Liver (tissue), 9 donors: ENCODE data around the gene VWA3B. TPM values are rescaled to one million over a fixed set of nuclear protein-coding genes. Genes with fewer than 3 reads are reported as not detected.

Source experiments
- DNase-seq: peaks from one replicate; pipeline ENCODE4 v3.0.0-alpha.2; 2017; ENCODE audit warnings: low spot score
- H3K27ac ChIP-seq, 2 donors: one replicate each; pipeline ENCODE4 v1.7.0; 2013; ENCODE audit warnings: inconsistent platforms in 2 of 2, low read length in 2 of 2, control low read depth in 1 of 2, low read depth in 1 of 2, mild to moderate bottlenecking in 1 of 2
- H3K27me3 ChIP-seq, 4 donors: one replicate each; pipeline versions ENCODE4 v1.6.1 to v1.7.0; 2013; ENCODE audit warnings: low read length in 3 of 4, inconsistent platforms in 1 of 4, mild to moderate bottlenecking in 1 of 4, moderate library complexity in 1 of 4; ENCODE audit not compliant: control insufficient read depth in 4 of 4, insufficient read depth in 4 of 4
- H3K36me3 ChIP-seq, 4 donors: one replicate each; pipeline versions ENCODE4 v1.6.1 to v1.7.0; 2013; ENCODE audit warnings: low read length in 3 of 4, mild to moderate bottlenecking in 3 of 4, low read depth in 1 of 4, moderate library complexity in 1 of 4; ENCODE audit not compliant: control insufficient read depth in 4 of 4, insufficient read depth in 3 of 4
- H3K4me1 ChIP-seq, 4 donors: one replicate each; pipeline versions ENCODE4 v1.6.1 to v1.7.0; 2013; ENCODE audit warnings: low read length in 3 of 4, mild to moderate bottlenecking in 3 of 4, moderate library complexity in 1 of 4; ENCODE audit not compliant: control insufficient read depth in 4 of 4, insufficient read depth in 4 of 4
- H3K4me3 ChIP-seq, 3 donors: one replicate each; pipeline versions ENCODE4 v1.6.1 to v1.7.0; 2013; ENCODE audit warnings: low read length in 3 of 3, control low read depth in 1 of 3, low read depth in 1 of 3, mild to moderate bottlenecking in 1 of 3
- H3K9ac ChIP-seq, 2 donors: one replicate each; pipeline ENCODE4 v1.7.0; 2013; ENCODE audit warnings: low read length in 2 of 2, mild to moderate bottlenecking in 2 of 2, moderate library complexity in 2 of 2, control low read depth in 1 of 2, low read depth in 1 of 2
- H3K9me3 ChIP-seq, 4 donors: one replicate each; pipeline versions ENCODE4 v1.6.1 to v1.7.0; 2013; ENCODE audit warnings: low read length in 3 of 4; ENCODE audit not compliant: control insufficient read depth in 4 of 4
- ATF3 ChIP-seq: IDR thresholded peaks from 2 replicates; pipeline ENCODE4 v1.6.1; 2016; ENCODE audit warnings: antibody characterized with exemption
- GABPA ChIP-seq, 2 donors: IDR thresholded peaks in 1 of 2; conservative IDR thresholded peaks in 1 of 2; 2 replicates each; pipeline ENCODE4 v1.6.1; 2016; ENCODE audit warnings: antibody characterized with exemption in 2 of 2, mild to moderate bottlenecking in 1 of 2, moderate library complexity in 1 of 2
- HNF4A ChIP-seq, 2 donors: conservative IDR thresholded peaks; 2 replicates each; pipeline ENCODE4 v1.6.1; 2016; ENCODE audit warnings: antibody characterized with exemption in 2 of 2, mild to moderate bottlenecking in 2 of 2
- HNF4G ChIP-seq: IDR thresholded peaks from 2 replicates; pipeline ENCODE4 v1.6.1; 2016; ENCODE audit warnings: antibody characterized with exemption
- JUND ChIP-seq, 2 donors: IDR thresholded peaks; 2 replicates each; pipeline ENCODE4 v1.6.1; 2016; ENCODE audit warnings: antibody characterized with exemption in 2 of 2
- MAX ChIP-seq: IDR thresholded peaks from 2 replicates; pipeline ENCODE4 v1.6.1; 2016; ENCODE audit warnings: antibody characterized with exemption
- NR2F2 ChIP-seq: IDR thresholded peaks from 2 replicates; pipeline ENCODE4 v1.6.1; 2016; ENCODE audit warnings: antibody characterized with exemption
- RXRA ChIP-seq, 2 donors: IDR thresholded peaks; 2 replicates each; pipeline ENCODE4 v1.6.1; 2017 to 2018; ENCODE audit warnings: antibody characterized with exemption in 2 of 2, mild to moderate bottlenecking in 1 of 2
- WGBS: extraction: QIAGEN DNeasy Blood & Tissue Kit; methylation state at CpG from one replicate; pipeline ENCODE4 v1.1.7; 2013; 5-methylcytosine and 5-hydroxymethylcytosine counted together
- polyA plus RNA-seq, 2 donors: library from polyadenylated mRNA; stranded (reverse) in 1 of 2; unstranded in 1 of 2; fragments of 200-250 nt in 1 of 2; fragments of >200 nt in 1 of 2; fragmentation: Nextera tagmentation in 1 of 2; extraction: Ambion mirVana in 1 of 2; gene quantifications; one replicate each; pipeline versions ENCODE4 v1.2.1 to v1.2.3, GENCODE V29; 2013 to 2015
- total RNA-seq, 2 donors: library from RNA; depleted of rRNA; stranded (reverse); fragments of >200 nt; gene quantifications; one replicate each; pipeline ENCODE4 v1.2.3, GENCODE V29; 2014
- TF ChIP-seq, protein P1 (sequence below): fragments of 150-350 bp; IDR thresholded peaks from 2 replicates; pipeline ENCODE4 v1.5.1; 2017; ENCODE audit warnings: improper control_type of control experiment, low read depth, low read length; ENCODE audit not compliant: missing input control
- TF ChIP-seq, protein P2 (sequence below): IDR thresholded peaks from 2 replicates; pipeline ENCODE4 v1.6.1; 2016; ENCODE audit warnings: antibody characterized with exemption, mild to moderate bottlenecking
- TF ChIP-seq, protein P3 (sequence below): IDR thresholded peaks from 2 replicates; pipeline ENCODE4 v1.6.1; 2016; ENCODE audit warnings: antibody characterized with exemption
- donor health status: healthy.
- donor health status: healthy.
- donor health status: healthy.
- donor health status: healthy.
- donor health status: healthy.

VWA3B gene
- total and polyA plus RNA-seq, 4 donors = 0.08 TPM; not detected in 3

DNA sequence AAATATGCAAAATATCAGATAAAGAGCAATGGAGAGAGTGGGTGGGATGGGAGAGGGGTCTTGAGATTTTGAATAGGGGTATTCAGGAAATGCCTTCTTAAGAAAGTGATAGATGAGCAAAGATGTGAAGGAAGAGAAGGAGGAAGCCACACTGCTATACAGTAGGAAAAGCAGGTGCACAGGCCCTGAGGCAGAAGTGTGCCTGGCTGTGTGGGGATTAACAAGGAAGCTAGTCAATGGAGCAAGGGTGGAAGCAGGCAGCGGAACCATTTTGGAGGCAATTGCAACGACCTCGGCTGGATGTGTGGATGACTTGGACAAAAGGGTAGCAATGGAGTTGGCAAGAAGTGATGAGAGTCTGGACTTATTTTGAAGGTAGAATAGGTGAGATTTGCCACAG, 248.3 kb downstream of the VWA3B start:
- no peaks in the 10 kb centered on the region for H3K36me3 ChIP-seq
- 93% methylated on average over 3 of the region's 3 CpGs for WGBS
- no peak overlapping the region for H3K4me3 ChIP-seq
- TF ChIP-seq, protein P1, sequence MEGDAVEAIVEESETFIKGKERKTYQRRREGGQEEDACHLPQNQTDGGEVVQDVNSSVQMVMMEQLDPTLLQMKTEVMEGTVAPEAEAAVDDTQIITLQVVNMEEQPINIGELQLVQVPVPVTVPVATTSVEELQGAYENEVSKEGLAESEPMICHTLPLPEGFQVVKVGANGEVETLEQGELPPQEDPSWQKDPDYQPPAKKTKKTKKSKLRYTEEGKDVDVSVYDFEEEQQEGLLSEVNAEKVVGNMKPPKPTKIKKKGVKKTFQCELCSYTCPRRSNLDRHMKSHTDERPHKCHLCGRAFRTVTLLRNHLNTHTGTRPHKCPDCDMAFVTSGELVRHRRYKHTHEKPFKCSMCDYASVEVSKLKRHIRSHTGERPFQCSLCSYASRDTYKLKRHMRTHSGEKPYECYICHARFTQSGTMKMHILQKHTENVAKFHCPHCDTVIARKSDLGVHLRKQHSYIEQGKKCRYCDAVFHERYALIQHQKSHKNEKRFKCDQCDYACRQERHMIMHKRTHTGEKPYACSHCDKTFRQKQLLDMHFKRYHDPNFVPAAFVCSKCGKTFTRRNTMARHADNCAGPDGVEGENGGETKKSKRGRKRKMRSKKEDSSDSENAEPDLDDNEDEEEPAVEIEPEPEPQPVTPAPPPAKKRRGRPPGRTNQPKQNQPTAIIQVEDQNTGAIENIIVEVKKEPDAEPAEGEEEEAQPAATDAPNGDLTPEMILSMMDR = no peak
- no peak for TF ChIP-seq HNF4A (conservative IDR thresholded peaks at IDR 0.05)
- TF ChIP-seq, protein P2, sequence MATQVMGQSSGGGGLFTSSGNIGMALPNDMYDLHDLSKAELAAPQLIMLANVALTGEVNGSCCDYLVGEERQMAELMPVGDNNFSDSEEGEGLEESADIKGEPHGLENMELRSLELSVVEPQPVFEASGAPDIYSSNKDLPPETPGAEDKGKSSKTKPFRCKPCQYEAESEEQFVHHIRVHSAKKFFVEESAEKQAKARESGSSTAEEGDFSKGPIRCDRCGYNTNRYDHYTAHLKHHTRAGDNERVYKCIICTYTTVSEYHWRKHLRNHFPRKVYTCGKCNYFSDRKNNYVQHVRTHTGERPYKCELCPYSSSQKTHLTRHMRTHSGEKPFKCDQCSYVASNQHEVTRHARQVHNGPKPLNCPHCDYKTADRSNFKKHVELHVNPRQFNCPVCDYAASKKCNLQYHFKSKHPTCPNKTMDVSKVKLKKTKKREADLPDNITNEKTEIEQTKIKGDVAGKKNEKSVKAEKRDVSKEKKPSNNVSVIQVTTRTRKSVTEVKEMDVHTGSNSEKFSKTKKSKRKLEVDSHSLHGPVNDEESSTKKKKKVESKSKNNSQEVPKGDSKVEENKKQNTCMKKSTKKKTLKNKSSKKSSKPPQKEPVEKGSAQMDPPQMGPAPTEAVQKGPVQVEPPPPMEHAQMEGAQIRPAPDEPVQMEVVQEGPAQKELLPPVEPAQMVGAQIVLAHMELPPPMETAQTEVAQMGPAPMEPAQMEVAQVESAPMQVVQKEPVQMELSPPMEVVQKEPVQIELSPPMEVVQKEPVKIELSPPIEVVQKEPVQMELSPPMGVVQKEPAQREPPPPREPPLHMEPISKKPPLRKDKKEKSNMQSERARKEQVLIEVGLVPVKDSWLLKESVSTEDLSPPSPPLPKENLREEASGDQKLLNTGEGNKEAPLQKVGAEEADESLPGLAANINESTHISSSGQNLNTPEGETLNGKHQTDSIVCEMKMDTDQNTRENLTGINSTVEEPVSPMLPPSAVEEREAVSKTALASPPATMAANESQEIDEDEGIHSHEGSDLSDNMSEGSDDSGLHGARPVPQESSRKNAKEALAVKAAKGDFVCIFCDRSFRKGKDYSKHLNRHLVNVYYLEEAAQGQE = no peak
- TF ChIP-seq, protein P3, sequence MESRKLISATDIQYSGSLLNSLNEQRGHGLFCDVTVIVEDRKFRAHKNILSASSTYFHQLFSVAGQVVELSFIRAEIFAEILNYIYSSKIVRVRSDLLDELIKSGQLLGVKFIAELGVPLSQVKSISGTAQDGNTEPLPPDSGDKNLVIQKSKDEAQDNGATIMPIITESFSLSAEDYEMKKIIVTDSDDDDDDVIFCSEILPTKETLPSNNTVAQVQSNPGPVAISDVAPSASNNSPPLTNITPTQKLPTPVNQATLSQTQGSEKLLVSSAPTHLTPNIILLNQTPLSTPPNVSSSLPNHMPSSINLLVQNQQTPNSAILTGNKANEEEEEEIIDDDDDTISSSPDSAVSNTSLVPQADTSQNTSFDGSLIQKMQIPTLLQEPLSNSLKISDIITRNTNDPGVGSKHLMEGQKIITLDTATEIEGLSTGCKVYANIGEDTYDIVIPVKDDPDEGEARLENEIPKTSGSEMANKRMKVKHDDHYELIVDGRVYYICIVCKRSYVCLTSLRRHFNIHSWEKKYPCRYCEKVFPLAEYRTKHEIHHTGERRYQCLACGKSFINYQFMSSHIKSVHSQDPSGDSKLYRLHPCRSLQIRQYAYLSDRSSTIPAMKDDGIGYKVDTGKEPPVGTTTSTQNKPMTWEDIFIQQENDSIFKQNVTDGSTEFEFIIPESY = no peak
- TF ChIP-seq NR2F2 = no peak
- TF ChIP-seq JUND (IDR thresholded peaks at IDR 0.05) = no peak
- no peak for TF ChIP-seq HNF4G
- no peak for TF ChIP-seq RXRA (IDR thresholded peaks at IDR 0.05)
- no peak for TF ChIP-seq GABPA (IDR thresholded peaks at IDR 0.05 in 1 of 2, conservative IDR thresholded peaks at IDR 0.05 in 1 of 2)
- TF ChIP-seq MAX = no peak
- peaks cover 0 to 1% (median 0%) of the 10 kb centered on the region in 4 donors for H3K9me3 ChIP-seq
- H3K27me3 ChIP-seq = no peaks in the 10 kb centered on the region
- no peak overlapping the region for H3K9ac ChIP-seq
- DNase-seq = no peak
- no peak overlapping the region for H3K27ac ChIP-seq
- no peaks in the 10 kb centered on the region for H3K4me1 ChIP-seq

DNA sequence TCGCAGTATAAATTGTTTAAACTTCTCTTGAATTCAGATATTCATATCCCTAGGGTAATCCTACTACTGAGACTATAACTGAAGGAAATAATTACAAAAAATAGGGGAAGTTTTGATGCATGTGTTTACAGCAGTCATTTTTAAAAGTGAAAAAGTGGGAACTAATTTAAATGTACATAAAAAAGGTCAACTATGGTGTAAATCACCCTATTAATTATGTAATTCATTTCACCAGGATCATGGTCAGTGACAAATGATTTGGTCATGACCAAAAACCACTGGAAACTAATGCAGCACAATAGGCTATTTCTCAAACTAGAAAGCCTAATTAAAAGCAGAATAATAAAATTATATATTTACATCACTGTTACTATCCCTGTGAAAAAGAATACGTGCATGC, 254.3 kb downstream of the VWA3B start:
- 94% methylated on average over 2 of the region's 2 CpGs for WGBS
- no peak for DNase-seq
- H3K27ac ChIP-seq = no peak overlapping the region
- H3K9me3 ChIP-seq = peaks cover 0 to 1% (median 0%) of the 10 kb centered on the region in 4 donors
- H3K9ac ChIP-seq = no peak overlapping the region
- H3K4me1 ChIP-seq = peaks cover 0 to 3% (median 2%) of the 10 kb centered on the region in 4 donors
- H3K27me3 ChIP-seq = peaks cover 0 to 9% (median 3%) of the 10 kb centered on the region in 4 donors
- H3K36me3 ChIP-seq = no peaks in the 10 kb centered on the region
- H3K4me3 ChIP-seq = no peak overlapping the region
- TF ChIP-seq, protein P3 = no peak
- TF ChIP-seq ATF3 = no peak
- no peak for TF ChIP-seq NR2F2
